Epithelial cell of esophagus (primary cell): ENCODE measurements around the gene KIAA1614.

Experiments used
- DNase-seq: peaks from one replicate; pipeline ENCODE4 v3.0.0; 2010; ENCODE audit warnings: low read depth
- H3K4me3 ChIP-seq: 2 replicates; pipeline ENCODE4 v1.5.1; 2011; ENCODE audit warnings: mild to moderate bottlenecking, low read length, control low read depth
- CTCF ChIP-seq: IDR thresholded peaks from 2 replicates; pipeline ENCODE4 v1.5.1; 2011; ENCODE audit warnings: low read depth, mild to moderate bottlenecking, low read length, control low read depth, inconsistent platforms; ENCODE audit not compliant: insufficient read depth; ENCODE audit errors: missing control alignments

Gene KIAA1614

GRCh38 chr1:180941518-180942275 is 29.0 kb downstream of the KIAA1614 start:
- no peak overlapping the region for H3K4me3 ChIP-seq
- TF ChIP-seq CTCF = no peak

DNA sequence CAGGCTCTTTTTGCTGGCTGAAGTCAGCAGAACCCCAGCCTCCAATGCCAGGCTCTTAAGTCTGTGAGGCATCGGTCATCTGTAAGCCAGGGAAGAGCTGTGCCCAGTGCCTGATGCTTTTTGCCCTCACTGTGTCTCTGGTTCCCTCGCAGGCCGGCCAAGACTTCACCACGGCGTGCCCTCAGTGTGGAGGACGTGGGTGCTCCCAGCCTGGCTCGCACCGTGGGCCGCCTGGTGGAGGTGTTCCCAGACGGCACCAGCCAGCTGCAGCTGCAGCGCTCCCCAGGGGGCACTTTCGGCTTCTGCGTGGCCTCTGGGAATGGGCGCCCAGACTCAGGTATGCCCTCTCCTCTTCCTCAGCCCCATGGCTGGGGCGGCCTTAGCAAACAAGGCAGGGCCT is 32.5 kb downstream of the KIAA1614 start:
- H3K4me3 ChIP-seq = no peak overlapping the region
- TF ChIP-seq CTCF = no peak
- no peak for DNase-seq

More at GRCh38 chr1:180941518-180942275, 29.0 kb downstream of the KIAA1614 start:
- no peak for DNase-seq

DNA sequence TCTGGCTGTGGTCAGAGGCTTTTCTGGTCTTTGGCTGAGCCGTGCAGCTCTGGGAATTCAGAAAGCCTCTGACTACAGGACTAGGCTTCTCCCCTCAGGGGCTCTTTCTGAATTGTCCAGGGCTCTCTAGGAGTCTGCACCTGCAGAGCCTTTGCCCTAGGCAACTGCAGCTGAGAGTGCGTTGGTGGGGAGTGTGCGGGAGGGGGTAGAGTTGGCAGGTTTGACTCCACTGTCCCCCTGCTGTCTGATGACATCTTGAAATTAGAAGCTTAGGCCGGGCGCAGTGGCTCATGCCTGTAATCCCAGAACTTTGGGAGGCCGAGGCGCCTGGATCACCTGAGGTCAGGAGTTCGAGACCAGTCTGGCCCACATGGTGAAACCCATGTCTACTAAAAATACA is 32.9 kb downstream of the KIAA1614 start:
- no peak overlapping the region for H3K4me3 ChIP-seq
- no peak for DNase-seq
- TF ChIP-seq CTCF = no peak

- no peak for TF ChIP-seq CTCF
- peak; percentile 74 for DNase-seq
- no peak overlapping the region for H3K4me3 ChIP-seq
Observed at GRCh38 chr1:180946056-180946455, 33.4 kb downstream of the KIAA1614 start.

DNA sequence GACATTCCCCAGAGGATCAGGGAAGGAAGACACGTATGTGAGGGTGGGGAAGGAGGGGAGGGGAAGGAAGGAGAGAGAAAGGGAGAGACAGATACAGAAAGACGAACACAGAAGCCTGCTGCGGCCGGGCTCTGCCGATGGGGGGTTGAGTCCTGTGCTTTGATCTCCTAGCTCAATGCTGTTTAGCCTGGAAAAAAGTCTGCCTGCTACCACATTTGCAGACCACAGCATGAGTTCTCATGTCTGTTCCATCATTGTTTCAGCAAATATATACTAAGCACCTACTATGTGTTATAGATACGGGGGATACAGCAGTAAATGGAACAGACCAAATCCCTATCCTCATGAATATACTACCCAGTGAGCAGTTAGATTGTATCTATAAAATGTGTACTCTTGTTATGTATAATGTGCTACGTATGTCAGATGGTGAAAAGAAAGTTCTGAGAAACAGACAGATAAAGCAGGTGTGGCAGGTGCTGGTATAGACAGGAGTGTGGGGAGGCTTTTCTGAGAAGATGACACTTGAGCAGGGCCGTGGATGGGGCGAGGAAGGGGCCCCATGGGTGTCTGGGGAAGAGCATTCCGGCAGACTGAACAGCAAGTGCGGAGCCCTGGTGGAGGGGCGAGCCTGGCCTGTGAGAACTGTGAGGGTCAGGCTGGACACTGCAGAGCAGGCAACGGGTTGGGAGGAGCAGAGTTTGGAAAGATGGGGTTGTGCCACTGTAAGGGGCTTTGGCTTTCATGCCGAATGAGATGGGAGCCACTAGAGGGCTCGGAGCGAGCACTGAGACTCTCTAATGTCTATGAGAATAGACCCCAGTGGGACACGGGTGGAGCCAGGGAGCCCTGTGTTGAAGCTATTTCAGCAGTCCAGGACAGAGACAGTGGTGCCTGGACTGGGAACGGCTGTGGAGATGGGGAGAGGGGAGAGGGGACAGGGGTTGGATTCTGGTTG is 34.1 kb downstream of the KIAA1614 start:
- no peak for DNase-seq
- H3K4me3 ChIP-seq = no peak overlapping the region
- no peak for TF ChIP-seq CTCF

- no peak overlapping the region for H3K4me3 ChIP-seq
- TF ChIP-seq CTCF = no peak
- DNase-seq = no peak
Observed at GRCh38 chr1:180947499-180947885, 34.8 kb downstream of the KIAA1614 start.
